ENCODE data around the gene GULP1. TPM values are rescaled to one million over a fixed set of nuclear protein-coding genes. Genes with fewer than 3 reads are reported as not detected.

GULP1 gene
- total and polyA plus RNA-seq, 2 experiments from 2014 or later: 94.6 to 181 TPM

DNA sequence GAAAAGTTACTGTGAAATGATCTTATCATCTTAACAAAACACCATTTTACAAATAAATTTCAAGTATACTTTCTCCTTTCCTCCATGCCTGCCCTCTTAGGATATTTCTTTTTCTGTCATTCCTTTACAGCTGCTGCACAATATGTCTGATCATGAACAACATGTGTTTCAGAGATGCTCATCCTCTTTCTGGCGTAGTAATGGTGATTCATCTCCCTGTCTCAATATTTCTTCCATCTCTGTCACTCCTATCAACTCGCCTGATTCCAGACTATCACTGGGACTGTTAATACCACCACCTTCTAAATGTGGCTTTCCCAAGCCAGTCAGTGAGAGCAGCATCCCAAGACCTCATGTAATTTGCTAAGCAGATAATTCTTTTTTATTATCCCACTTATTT is 290.5 kb downstream of the GULP1 start:
- Histone ChIP-seq H3K27ac (ENCODE audit: low read depth) (no peak overlapping the region), H3K4me2 (no peak overlapping the region), H3K27me3 (ENCODE audit: insufficient read depth) (no peaks in the 10 kb centered on the region), H2AFZ (no peak overlapping the region), H3K9me2 (ENCODE audit: insufficient read depth) (no peaks in the 10 kb centered on the region), H3F3A (replicated peaks; ENCODE audit: low read depth) (no peaks in the 10 kb centered on the region), H3K4me3 (no peak overlapping the region), H3K79me2 (replicated peaks; ENCODE audit: insufficient read depth) (no peaks in the 10 kb centered on the region), H3K4me1 (ENCODE audit: insufficient read depth) (no peaks in the 10 kb centered on the region), H3K36me3 (ENCODE audit: insufficient read depth) (peaks cover 17% of the 10 kb centered on the region; the same call in 1 of the 2 replicates), H4K20me1 (replicated peaks; ENCODE audit: insufficient read depth) (no peaks in the 10 kb centered on the region)
- no peaks in the 10 kb centered on the region for H3K4me1 Mint-ChIP-seq
- no peak overlapping the region for H3K27ac Mint-ChIP-seq
- no peak overlapping the region for H3K4me3 Mint-ChIP-seq
- H3K9me3 Mint-ChIP-seq: no peaks in the 10 kb centered on the region
- no peak for DNase-seq (ENCODE audit: low spot score)
- H3K27me3 Mint-ChIP-seq (ENCODE audit: insufficient read depth, low read depth, poor library complexity): no peaks in the 10 kb centered on the region
- ATAC-seq: no peak
- TF ChIP-seq, protein P1, sequence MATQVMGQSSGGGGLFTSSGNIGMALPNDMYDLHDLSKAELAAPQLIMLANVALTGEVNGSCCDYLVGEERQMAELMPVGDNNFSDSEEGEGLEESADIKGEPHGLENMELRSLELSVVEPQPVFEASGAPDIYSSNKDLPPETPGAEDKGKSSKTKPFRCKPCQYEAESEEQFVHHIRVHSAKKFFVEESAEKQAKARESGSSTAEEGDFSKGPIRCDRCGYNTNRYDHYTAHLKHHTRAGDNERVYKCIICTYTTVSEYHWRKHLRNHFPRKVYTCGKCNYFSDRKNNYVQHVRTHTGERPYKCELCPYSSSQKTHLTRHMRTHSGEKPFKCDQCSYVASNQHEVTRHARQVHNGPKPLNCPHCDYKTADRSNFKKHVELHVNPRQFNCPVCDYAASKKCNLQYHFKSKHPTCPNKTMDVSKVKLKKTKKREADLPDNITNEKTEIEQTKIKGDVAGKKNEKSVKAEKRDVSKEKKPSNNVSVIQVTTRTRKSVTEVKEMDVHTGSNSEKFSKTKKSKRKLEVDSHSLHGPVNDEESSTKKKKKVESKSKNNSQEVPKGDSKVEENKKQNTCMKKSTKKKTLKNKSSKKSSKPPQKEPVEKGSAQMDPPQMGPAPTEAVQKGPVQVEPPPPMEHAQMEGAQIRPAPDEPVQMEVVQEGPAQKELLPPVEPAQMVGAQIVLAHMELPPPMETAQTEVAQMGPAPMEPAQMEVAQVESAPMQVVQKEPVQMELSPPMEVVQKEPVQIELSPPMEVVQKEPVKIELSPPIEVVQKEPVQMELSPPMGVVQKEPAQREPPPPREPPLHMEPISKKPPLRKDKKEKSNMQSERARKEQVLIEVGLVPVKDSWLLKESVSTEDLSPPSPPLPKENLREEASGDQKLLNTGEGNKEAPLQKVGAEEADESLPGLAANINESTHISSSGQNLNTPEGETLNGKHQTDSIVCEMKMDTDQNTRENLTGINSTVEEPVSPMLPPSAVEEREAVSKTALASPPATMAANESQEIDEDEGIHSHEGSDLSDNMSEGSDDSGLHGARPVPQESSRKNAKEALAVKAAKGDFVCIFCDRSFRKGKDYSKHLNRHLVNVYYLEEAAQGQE (IDR thresholded peaks at IDR 0.05; ENCODE audit: unreplicated experiment): no peak
- TF ChIP-seq ETS1 (IDR thresholded peaks at IDR 0.05): no peak
- TF ChIP-seq JUNB (IDR thresholded peaks at IDR 0.05; ENCODE audit: unreplicated experiment): no peak
- TF ChIP-seq ZNF114 (CRISPR knock-in tag; IDR thresholded peaks at IDR 0.05): no peak
- TF ChIP-seq, protein P2, sequence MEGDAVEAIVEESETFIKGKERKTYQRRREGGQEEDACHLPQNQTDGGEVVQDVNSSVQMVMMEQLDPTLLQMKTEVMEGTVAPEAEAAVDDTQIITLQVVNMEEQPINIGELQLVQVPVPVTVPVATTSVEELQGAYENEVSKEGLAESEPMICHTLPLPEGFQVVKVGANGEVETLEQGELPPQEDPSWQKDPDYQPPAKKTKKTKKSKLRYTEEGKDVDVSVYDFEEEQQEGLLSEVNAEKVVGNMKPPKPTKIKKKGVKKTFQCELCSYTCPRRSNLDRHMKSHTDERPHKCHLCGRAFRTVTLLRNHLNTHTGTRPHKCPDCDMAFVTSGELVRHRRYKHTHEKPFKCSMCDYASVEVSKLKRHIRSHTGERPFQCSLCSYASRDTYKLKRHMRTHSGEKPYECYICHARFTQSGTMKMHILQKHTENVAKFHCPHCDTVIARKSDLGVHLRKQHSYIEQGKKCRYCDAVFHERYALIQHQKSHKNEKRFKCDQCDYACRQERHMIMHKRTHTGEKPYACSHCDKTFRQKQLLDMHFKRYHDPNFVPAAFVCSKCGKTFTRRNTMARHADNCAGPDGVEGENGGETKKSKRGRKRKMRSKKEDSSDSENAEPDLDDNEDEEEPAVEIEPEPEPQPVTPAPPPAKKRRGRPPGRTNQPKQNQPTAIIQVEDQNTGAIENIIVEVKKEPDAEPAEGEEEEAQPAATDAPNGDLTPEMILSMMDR (conservative IDR thresholded peaks at IDR 0.05; ENCODE audit: low read depth in 2 of 2): no peak
- TF ChIP-seq POLR2AphosphoS5 (IDR thresholded peaks at IDR 0.05; ENCODE audit: low read depth): no peak
- peaks cover 32% of the 10 kb centered on the region for H3K36me3 Mint-ChIP-seq (ENCODE audit: low read depth)

DNA sequence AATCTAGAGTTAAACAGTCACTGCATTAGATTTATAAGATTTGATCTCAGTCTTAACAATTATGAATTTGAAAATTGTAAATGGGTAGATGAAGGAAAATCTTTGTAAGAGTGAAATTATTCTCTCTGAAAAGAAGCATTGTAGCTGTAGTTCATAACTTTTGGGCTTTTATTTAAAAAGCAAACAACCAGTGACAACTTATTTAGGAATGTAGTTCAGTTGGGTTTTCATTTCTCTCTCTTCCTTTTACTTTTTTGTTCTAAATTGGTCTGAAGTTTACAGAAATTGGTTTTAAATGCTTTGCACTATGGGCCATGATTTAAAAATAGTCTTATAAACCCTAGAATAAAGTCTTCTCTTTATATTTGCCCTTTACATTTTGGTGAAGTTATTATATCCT is 296.6 kb downstream of the GULP1 start:
- ATAC-seq (no peak), DNase-seq (ENCODE audit: low spot score) (no peak)
- no peak overlapping the region for H3K27ac Mint-ChIP-seq
- TF ChIP-seq JUNB (IDR thresholded peaks at IDR 0.05; ENCODE audit: unreplicated experiment) (no peak), ZNF331 (CRISPR knock-in tag; IDR thresholded peaks at IDR 0.05; ENCODE audit: low read depth) (no peak), CREB1 (CRISPR knock-in tag; IDR thresholded peaks at IDR 0.05; ENCODE audit: low read depth) (no peak), EZH2phosphoT487 (IDR thresholded peaks at IDR 0.05; ENCODE audit: unreplicated experiment) (no peak)
- TF ChIP-seq, protein P1 (IDR thresholded peaks at IDR 0.05; ENCODE audit: unreplicated experiment): no peak

More for the DNA sequence above, 296.6 kb downstream of the GULP1 start:
- H3K27me3 ChIP-seq (ENCODE audit: insufficient read depth): no peaks in the 10 kb centered on the region
- no peaks in the 10 kb centered on the region for H3F3A ChIP-seq (replicated peaks; ENCODE audit: low read depth)
- H2AFZ ChIP-seq: no peak overlapping the region
- no peak overlapping the region for H3K4me2 ChIP-seq
- no peak overlapping the region for H3K4me3 Mint-ChIP-seq
- no peaks in the 10 kb centered on the region for H3K9me2 ChIP-seq (ENCODE audit: insufficient read depth)
- H3K27me3 Mint-ChIP-seq (ENCODE audit: insufficient read depth, low read depth, poor library complexity): no peaks in the 10 kb centered on the region
- H3K4me1 Mint-ChIP-seq: no peaks in the 10 kb centered on the region
- peaks cover 26% of the 10 kb centered on the region for H3K36me3 Mint-ChIP-seq (ENCODE audit: low read depth)
- H3K4me1 ChIP-seq (ENCODE audit: insufficient read depth): no peaks in the 10 kb centered on the region
- no peaks in the 10 kb centered on the region for H3K9me3 Mint-ChIP-seq
- no peak overlapping the region for H3K27ac ChIP-seq (ENCODE audit: low read depth)
- no peak overlapping the region for H3K4me3 ChIP-seq
- H3K79me2 ChIP-seq (replicated peaks; ENCODE audit: insufficient read depth): no peaks in the 10 kb centered on the region
- H4K20me1 ChIP-seq (replicated peaks; ENCODE audit: insufficient read depth): no peaks in the 10 kb centered on the region
- peaks cover 20% of the 10 kb centered on the region; the same call in 1 of the 2 replicates for H3K36me3 ChIP-seq (ENCODE audit: insufficient read depth)

All from GM23338 (cell line).